ENCODE data around the gene RPS15. TPM values are rescaled to one million over a fixed set of nuclear protein-coding genes. Genes with fewer than 3 reads are reported as not detected.
A peak's percentile ranks its signal among the peaks of the same experiment; 100 is the strongest.

RPS15 gene
- total and polyA plus RNA-seq, 2 of the 13 experiments (the other 11 are each of a cell fraction or from before 2014, with no cell fraction given), result 695 to 1,411 TPM

DNA sequence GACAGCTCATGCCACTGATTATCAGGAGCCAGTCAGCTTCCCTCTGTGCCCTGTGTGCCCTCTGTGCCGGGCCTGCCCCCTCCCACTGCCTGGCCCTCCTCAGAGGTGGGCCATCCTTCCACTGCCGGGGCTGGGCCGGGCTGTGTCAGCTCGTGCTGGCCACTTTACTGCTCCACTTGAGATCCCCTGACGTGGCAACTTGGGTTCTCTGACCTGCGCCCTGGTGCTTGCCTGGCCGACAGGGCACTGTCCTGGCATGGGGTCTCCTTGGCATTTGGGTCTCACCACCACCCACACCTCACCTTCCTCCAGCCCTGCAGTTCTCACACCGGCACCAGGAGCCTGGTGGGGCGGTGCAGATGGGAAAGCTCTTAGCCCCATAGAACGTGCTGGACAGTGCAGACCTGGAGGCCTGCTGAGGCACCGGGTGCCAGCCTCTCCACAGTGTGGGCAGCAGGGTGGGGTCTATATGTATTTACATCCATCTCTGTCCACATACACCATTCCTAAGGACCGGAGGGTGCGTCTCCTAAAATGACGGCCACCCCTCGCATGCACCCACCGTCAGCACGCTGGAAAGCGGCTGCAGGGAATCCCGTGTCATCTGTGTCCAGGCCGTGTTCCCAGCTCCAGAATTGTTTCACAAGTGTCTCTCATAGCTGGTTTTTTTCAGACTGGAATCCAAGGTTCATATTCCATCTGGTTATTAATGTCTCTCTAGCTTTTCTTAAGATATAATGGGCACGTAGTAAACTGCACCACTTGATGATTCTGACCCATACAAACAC is 19.1 kb upstream of the RPS15 start (continued):
- no peak for TF ChIP-seq ZNF335 (CRISPR knock-in tag; IDR thresholded peaks at IDR 0.05)
- TF ChIP-seq, protein P1, sequence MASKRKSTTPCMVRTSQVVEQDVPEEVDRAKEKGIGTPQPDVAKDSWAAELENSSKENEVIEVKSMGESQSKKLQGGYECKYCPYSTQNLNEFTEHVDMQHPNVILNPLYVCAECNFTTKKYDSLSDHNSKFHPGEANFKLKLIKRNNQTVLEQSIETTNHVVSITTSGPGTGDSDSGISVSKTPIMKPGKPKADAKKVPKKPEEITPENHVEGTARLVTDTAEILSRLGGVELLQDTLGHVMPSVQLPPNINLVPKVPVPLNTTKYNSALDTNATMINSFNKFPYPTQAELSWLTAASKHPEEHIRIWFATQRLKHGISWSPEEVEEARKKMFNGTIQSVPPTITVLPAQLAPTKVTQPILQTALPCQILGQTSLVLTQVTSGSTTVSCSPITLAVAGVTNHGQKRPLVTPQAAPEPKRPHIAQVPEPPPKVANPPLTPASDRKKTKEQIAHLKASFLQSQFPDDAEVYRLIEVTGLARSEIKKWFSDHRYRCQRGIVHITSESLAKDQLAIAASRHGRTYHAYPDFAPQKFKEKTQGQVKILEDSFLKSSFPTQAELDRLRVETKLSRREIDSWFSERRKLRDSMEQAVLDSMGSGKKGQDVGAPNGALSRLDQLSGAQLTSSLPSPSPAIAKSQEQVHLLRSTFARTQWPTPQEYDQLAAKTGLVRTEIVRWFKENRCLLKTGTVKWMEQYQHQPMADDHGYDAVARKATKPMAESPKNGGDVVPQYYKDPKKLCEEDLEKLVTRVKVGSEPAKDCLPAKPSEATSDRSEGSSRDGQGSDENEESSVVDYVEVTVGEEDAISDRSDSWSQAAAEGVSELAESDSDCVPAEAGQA (IDR thresholded peaks at IDR 0.05; ENCODE audit: low read depth), result no peak
- TF ChIP-seq, protein P1 (CRISPR knock-in tag; IDR thresholded peaks at IDR 0.05; ENCODE audit: borderline replicate concordance), result no peak
- TF ChIP-seq FLYWCH1 (CRISPR knock-in tag; IDR thresholded peaks at IDR 0.05), result no peak
- no peak for TF ChIP-seq NCOR1 (IDR thresholded peaks at IDR 0.05; ENCODE audit: borderline replicate concordance, low read length)
- TF ChIP-seq HNRNPL (IDR thresholded peaks at IDR 0.05; ENCODE audit: low read depth, low read length), result 0 out of 2 replicates have a peak, but pooled peaks have one; percentile 27
- TF ChIP-seq TAF15 (IDR thresholded peaks at IDR 0.05; ENCODE audit: low read depth, low read length, poor library complexity, severe bottlenecking), result peak; percentile 56
- TF ChIP-seq, protein P2, sequence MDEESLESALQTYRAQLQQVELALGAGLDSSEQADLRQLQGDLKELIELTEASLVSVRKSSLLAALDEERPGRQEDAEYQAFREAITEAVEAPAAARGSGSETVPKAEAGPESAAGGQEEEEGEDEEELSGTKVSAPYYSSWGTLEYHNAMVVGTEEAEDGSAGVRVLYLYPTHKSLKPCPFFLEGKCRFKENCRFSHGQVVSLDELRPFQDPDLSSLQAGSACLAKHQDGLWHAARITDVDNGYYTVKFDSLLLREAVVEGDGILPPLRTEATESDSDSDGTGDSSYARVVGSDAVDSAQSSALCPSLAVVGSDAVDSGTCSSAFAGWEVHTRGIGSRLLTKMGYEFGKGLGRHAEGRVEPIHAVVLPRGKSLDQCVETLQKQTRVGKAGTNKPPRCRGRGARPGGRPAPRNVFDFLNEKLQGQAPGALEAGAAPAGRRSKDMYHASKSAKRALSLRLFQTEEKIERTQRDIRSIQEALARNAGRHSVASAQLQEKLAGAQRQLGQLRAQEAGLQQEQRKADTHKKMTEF (CRISPR knock-in tag; IDR thresholded peaks at IDR 0.05), result no peak
- no peak for TF ChIP-seq YEATS4 (CRISPR knock-in tag; IDR thresholded peaks at IDR 0.05; ENCODE audit: borderline replicate concordance)
- no peak for TF ChIP-seq ZNF557 (CRISPR knock-in tag; IDR thresholded peaks at IDR 0.05)
- TF ChIP-seq FOSL2 (CRISPR knock-in tag; IDR thresholded peaks at IDR 0.05), result no peak
- TF ChIP-seq HDAC6 (IDR thresholded peaks at IDR 0.05; ENCODE audit: low read depth, low read length), result no peak
- no peak for TF ChIP-seq ZNF562 (CRISPR knock-in tag; IDR thresholded peaks at IDR 0.05; ENCODE audit: borderline replicate concordance)
- no peak for TF ChIP-seq SRSF1 (optimal IDR thresholded peaks at IDR 0.05; ENCODE audit: low read depth, low read length)
- TF ChIP-seq HES4 (CRISPR knock-in tag; IDR thresholded peaks at IDR 0.05; ENCODE audit: borderline replicate concordance), result no peak
- TF ChIP-seq CREB1 (IDR thresholded peaks at IDR 0.05), result no peak
- no peak for TF ChIP-seq CREB1 (CRISPR knock-in tag; IDR thresholded peaks at IDR 0.05)
- TF ChIP-seq ZNF138 (CRISPR knock-in tag; IDR thresholded peaks at IDR 0.05; ENCODE audit: low read depth), result no peak
